Left lung (tissue), 10 donors: ENCODE measurements around the gene MEPE. TPM values are rescaled to one million over a fixed set of nuclear protein-coding genes. Genes with fewer than 3 reads are reported as not detected.

Experiments used
- ATAC-seq: fragments of 200-7000 bp; cut with Tn5 transposase; one replicate; pipeline ENCODE4 v1.9.1; 2020; ENCODE audit warnings: moderate library complexity
- DNase-seq, 4 donors: peaks; one replicate each; pipeline ENCODE4 v3.0.0-alpha.2; 2013 to 2020
- H3K27ac ChIP-seq, 2 donors: fragments of 200-600 bp; sonication (generic) in 1 of 2; one replicate each; pipeline versions ENCODE4 v1.5.0 to v1.8.0; 2020 to 2021
- H3K27me3 ChIP-seq, 2 donors: fragments of 200-600 bp; sonication (generic) in 1 of 2; one replicate each; pipeline versions ENCODE4 v1.5.0 to v1.8.0; 2020 to 2021
- H3K36me3 ChIP-seq, 2 donors: fragments of 200-600 bp; sonication (generic) in 1 of 2; one replicate each; pipeline versions ENCODE4 v1.5.0 to v1.8.0; 2020 to 2021
- H3K4me1 ChIP-seq, 2 donors: fragments of 200-600 bp; one replicate each; pipeline ENCODE4 v1.8.0; 2021
- H3K4me3 ChIP-seq, 2 donors: fragments of 200-600 bp; sonication (generic) in 1 of 2; one replicate each; pipeline versions ENCODE4 v1.5.0 to v1.8.0; 2020 to 2021; ENCODE audit warnings: mild to moderate bottlenecking in 1 of 2
- H3K9me3 ChIP-seq, 2 donors: fragments of 200-600 bp; sonication (generic) in 1 of 2; one replicate each; pipeline versions ENCODE4 v1.5.0 to v1.8.0; 2020 to 2021
- CTCF ChIP-seq, 2 donors: fragments of 200-600 bp; sonication (generic) in 1 of 2; IDR thresholded peaks; one replicate each; pipeline versions ENCODE4 v1.5.0 to v1.8.0; 2021; ENCODE audit warnings: antibody characterized with exemption in 2 of 2
- intact Hi-C, 2 donors: fragments of 100-400 bp; cut with DNase I; formaldehyde crosslinking; loops; one replicate each; pipeline versions ENCODE4 v1.11.2 to v1.14.2; 2022
- polyA plus RNA-seq, 6 donors: library from polyadenylated mRNA; unstranded; fragments of 120-200 nt; gene quantifications; one replicate each; pipeline ENCODE4 v1.2.1, GENCODE V29; 2013; ENCODE audit not compliant: insufficient read length in 6 of 6
- total RNA-seq, 2 donors: library from RNA; stranded (reverse); fragmentation: NEBNext Ultra II Directional; extraction: Animal tissue kit (Norgen Biotek cat#: 25700); gene quantifications; one replicate each; pipeline ENCODE4 v1.2.1, GENCODE V29; 2021
- donor health status: DM: no; HTN: yes; CAD: no.
- donor health status: DM: no; HTN: no; CAD: no.

MEPE gene
- total and polyA plus RNA-seq, 8 donors: 0.37 to 0.88 (median 0.66) TPM; not detected in 2

GRCh38 chr4:87807402-87807801 is 25.4 kb upstream of the MEPE start:
- intact Hi-C loops: no loop called here
- no peak for TF ChIP-seq CTCF (IDR thresholded peaks at IDR 0.05)
- DNase-seq (no peak), ATAC-seq (peak; percentile 39)
- no peaks in the 10 kb centered on the region for H3K27me3 ChIP-seq
- H3K4me1 ChIP-seq: no peaks in the 10 kb centered on the region
- no peak overlapping the region for H3K27ac ChIP-seq
- H3K36me3 ChIP-seq: no peaks in the 10 kb centered on the region
- no peak overlapping the region for H3K4me3 ChIP-seq
- H3K9me3 ChIP-seq: peaks cover 0 to 2% of the 10 kb centered on the region in 2 donors

DNA sequence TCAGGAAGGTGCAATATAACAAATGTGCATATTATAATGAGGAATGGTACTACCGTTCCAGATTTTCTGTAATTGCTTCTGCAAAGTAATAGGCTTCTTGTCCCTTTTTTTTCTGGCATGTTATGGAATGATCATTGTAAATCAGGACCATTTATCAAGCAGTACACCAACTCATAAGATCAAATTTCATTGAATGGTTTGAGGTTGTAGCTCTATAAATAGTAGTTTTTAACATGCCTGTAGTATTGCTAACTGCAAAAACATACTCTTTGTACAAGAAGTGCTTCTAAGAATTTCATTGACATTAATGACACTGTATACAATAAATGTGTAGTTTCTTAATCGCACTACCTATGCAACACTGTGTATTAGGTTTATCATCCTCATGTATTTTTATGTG is 20.8 kb upstream of the MEPE start:
- no peak for TF ChIP-seq CTCF (IDR thresholded peaks at IDR 0.05)
- Histone ChIP-seq H3K4me1 (no peaks in the 10 kb centered on the region), H3K36me3 (no peaks in the 10 kb centered on the region), H3K27ac (no peak overlapping the region), H3K4me3 (no peak overlapping the region), H3K27me3 (no peaks in the 10 kb centered on the region), H3K9me3 (peaks cover 0 to 2% of the 10 kb centered on the region in 2 donors)
- no peak for DNase-seq
- ATAC-seq: no peak
- intact Hi-C loops: no loop called here

DNA sequence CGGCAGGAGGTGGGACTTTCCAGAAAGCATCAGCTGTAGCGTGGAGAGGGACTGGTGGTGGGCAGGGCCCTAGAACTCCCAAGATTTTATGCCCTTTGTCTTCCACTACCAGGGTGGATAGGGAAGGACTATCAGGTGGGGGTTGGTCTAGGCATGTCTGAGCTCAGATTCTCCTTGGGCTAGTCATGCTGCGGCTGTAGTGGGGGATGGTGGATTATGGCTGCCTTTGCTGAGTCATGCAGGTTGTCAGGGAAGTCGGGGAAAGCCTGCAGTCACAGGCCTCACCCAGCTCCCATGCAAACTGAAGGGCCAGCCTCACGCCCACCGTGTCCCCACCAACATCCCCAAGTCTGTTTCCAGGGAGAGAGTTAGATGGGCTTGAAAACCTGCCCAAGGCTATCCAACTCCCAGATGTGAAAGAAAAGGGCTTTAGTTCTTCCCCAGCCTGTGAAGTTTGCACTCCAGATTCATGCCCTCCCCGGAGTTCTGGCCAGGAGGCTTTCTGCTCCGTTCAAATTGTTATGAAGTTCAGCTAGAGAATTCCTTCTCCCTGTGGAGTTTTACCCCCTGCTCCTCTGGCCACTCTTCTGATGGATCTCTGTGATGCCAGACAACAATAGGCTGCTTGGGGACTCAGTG is 13.4 kb upstream of the MEPE start:
- Histone ChIP-seq H3K4me1 (no peaks in the 10 kb centered on the region), H3K27me3 (no peaks in the 10 kb centered on the region), H3K4me3 (no peak overlapping the region), H3K36me3 (no peaks in the 10 kb centered on the region), H3K9me3 (no peaks in the 10 kb centered on the region), H3K27ac (no peak overlapping the region)
- no peak for TF ChIP-seq CTCF (IDR thresholded peaks at IDR 0.05)
- ATAC-seq (no peak), DNase-seq (no peak)
- intact Hi-C loops: no loop called here

GRCh38 chr4:87823200-87823599 is 9.6 kb upstream of the MEPE start:
- no peak for DNase-seq
- no peak for TF ChIP-seq CTCF (IDR thresholded peaks at IDR 0.05)
- ATAC-seq: no peak
- Histone ChIP-seq H3K27ac (no peak overlapping the region), H3K36me3 (no peaks in the 10 kb centered on the region), H3K9me3 (no peaks in the 10 kb centered on the region), H3K4me1 (no peaks in the 10 kb centered on the region), H3K4me3 (no peak overlapping the region), H3K27me3 (no peaks in the 10 kb centered on the region)
- intact Hi-C loops: no loop called here

DNA sequence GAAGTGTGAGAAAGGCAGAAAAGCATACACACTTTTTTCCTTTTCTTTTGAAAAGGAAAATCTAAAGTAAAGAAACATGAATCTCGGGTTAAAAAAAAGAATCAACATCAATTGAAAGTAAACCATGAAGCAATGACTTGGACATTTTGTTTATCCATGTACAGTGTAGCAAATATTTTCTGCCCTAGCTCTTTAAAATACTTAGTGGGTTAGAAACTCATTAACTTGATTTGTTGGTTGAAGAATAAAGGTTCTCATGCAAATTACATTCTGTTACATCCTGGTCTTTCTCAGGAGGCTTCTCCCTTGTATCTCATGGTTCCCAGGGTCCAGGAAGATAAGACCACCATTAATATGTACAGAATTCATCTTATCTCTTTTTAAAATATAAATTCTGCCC is 9.0 kb upstream of the MEPE start:
- Histone ChIP-seq H3K36me3 (no peaks in the 10 kb centered on the region), H3K9me3 (no peaks in the 10 kb centered on the region), H3K27ac (no peak overlapping the region), H3K27me3 (no peaks in the 10 kb centered on the region), H3K4me1 (no peaks in the 10 kb centered on the region), H3K4me3 (no peak overlapping the region)
- intact Hi-C loops: no loop called here
- ATAC-seq (no peak), DNase-seq (no peak)
- TF ChIP-seq CTCF (IDR thresholded peaks at IDR 0.05): no peak
